Activated CD4-positive, alpha-beta T cell treated with anti-CD3 and anti-CD28 coated beads, Interleukin-2, Interleukin-6, amounts not matched to agents 100 ng/mL and 50 ng/mL, durations not matched to agents 16 hours and 8 hours (primary cell): ENCODE results near the gene BRWD1.

ENCODE experiments used
- DNase-seq: peaks from one replicate; pipeline ENCODE4 v3.0.0-alpha.2; 2020

Gene BRWD1

GRCh38 chr21:39313571-39314142 lies at the start of gene BRWD1:
BRWD1 (minus strand) TSS chr21:39313632; CDS start chr21:39313491, 141 bp downstream.
- DNase-seq: peak; percentile 79

GRCh38 chr21:39362733-39363132 lies 49.3 kb upstream of the BRWD1 start:
- DNase-seq: no peak

DNA sequence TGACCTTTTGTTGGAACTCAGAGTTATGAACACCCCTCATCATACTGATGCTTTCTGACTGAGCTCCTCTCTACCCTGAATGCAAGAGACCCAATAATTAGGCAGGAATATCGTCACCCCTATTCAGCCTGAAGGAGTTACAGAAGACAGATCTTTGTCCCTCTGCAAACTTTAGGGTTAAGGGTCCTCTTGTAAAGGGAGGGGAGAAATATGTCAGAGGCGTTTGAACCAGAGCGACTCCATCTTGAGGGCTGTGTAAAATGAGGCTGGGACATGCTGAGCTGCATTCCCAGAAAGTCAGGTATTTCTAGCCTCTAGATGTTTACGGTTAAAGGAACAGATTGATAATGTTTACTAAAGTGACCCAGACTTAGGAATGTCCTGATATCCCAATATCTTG lies 46.0 kb upstream of the BRWD1 start:
- DNase-seq: no peak

GRCh38 chr21:39353295-39353694 lies 39.9 kb upstream of the BRWD1 start:
- no peak for DNase-seq

DNA sequence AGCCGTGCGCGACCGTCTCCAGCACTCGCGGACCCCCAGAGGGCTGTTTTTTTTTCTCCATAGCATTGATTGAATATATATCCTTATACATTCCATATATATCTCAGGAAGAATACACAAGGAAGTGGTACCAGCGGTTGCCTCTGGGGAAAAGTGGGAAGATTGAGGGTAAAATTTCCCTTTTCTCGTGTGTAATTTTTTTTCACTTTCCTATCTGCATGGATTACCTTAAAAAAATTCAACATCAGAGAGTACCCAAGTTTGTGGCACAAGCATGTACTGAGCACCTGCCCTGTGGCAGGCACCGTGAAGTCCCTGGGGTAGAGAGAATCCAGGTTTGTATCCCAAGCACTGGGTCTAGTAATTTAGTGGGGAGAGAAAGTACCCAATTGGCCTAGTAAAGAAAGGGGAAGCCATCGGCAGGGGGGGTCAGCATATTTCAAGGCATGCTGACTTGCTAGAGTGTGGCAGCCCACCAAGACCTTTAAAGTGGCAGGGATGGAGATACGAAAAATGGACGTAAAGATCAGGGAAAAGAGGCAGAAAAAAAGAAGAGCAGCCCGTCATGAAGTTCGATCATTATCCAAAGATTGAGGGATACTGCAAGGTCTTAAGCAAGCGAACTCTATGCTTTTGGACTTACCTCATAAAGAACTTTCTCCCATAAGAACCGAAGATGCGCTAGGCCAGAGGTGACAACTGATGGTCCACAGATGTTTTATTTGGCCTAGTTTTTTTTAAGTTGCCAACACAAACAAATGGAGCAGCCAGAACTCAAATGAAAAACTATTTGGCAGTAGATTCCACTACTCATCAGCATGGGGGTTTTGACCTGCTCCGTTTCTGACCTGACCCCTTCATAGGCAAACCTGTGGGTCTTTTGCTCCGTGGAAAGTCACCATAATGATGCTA lies 36.9 kb upstream of the BRWD1 start:
- no peak for DNase-seq

DNA sequence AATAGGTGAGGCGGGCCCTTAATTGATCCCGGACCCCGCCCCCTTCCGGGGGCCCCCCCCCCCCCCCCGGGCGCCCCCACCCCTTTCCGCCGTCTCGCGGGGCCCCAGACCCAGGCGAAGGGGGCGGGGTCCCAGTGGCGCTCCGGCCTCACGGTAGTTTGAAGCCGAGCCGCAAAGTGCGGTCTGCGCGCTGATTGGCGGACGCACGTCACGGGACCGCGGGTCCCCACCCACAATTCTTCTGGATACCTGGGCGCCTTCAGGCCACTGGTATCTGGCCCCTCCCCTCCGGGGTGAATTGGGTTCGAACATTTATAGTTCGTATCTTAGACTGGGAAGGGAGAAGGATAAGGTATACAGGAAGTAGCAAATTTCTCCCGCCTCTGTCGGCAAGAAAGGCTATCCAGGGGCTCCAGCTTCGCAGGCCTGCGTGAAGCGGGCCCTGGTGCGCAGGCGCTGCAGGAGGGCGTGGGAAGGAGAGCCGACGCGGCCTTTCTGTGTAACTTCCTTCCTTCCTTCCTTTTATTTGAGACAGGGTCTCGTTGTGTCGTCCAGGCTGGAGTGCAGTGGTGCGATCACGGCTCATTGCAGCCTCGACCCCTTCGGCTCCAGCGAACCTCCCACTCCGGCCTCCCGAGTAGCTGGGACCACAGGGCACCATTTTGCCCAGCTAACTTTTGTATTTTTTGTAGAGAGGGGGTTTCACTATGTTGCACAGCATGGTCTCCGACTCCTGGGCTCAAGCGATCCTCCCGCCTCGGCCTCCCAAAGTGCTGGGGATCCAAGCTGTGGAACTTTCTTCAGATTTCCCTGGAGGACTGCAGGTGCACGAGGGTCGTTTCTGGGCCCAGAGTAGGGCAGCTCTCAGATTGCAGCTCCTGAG lies 36.0 kb upstream of the BRWD1 start:
- peak; percentile 98 for DNase-seq

DNA sequence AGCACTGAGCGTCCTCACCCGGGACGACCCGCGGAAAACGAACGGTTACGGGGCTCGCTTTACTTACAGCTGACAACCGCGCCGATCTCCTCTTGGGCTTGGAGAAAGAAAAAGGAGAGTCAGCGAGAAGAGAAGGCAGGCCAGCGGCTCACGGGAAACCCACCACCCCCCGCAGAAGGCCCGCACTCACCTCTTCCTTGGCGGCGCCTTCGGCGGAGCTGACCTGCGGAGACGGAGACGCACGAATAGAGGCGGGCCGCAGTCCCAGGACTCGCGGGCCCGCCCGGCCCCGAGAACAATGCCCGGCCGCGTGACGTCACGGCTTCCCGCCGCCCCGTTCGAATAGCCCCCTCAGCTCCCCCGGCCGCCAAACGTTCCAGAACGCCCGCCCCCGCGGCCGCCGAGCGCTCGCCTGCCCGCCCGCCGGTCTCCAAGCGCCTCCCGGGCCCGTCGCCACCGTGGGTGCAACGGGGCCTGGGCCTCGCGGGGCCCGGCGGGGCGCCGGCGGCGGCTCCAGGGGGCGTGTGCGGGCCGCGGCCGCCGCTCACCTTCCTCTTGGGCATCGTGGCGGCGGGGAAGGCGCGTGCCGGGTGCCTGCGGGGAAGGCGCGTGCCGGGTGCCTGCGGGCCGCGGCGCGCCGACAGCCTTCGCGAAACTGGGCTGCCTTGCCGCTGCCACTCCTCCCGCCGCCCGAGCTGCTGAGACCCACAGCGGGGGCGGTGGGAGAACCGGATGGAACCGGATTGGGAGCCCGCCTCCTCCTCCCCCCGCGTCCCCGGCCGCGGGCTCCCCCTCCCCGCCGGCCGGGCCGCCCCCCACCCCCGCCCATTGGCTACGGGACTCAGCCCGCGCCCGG lies 35.2 kb upstream of the BRWD1 start, which contains the start of gene HMGN1:
TSS of gene HMGN1 (minus strand) at position 734 of the 856 bp plus-strand sequence. CDS start at position 563, 171 bp downstream.
- DNase-seq: peak; percentile 93

GRCh38 chr21:39348040-39348354 lies 34.6 kb upstream of the BRWD1 start:
- no peak for DNase-seq

DNA sequence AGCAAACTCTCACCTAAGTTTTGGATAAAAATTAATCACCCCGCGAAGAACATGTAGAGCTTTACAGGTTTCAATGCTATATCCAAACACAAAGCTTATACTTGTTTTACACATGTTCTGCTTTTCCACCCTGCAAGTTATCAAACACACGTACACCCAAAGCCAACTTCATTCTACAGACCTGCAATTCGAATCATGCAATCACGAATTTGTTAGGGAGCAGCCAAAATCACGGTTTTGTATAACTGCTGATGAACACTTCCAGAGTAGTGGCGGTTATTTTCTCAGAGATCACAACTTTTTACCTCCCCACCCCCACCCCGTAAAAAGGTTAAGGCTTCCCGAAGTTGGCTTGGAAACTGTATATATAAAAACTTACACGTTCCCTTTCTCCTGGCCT lies 34.1 kb upstream of the BRWD1 start:
- no peak for DNase-seq

- no peak for DNase-seq
Measured at GRCh38 chr21:39346671-39347331, 33.4 kb upstream of the BRWD1 start.

GRCh38 chr21:39346206-39346605 lies 32.8 kb upstream of the BRWD1 start:
- DNase-seq: no peak

DNA sequence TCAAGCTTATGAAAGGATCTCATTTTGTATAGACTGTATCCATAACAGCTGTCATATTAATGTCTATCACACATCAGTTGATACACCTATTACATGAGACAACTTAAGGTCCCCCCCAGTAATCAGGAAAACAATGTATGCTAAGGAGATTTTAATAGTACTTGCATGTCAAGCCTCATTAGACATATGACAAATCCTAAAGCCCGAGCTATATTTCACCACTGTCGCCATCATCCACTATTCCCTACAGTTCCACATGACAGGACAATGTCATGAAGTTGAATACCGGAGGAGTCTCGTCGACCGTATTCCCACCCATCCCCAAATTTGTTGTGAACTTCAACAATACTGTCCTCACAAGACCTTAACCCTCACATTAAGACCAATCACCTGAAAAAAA lies 32.0 kb upstream of the BRWD1 start:
- no peak for DNase-seq

- DNase-seq: no peak
Measured at GRCh38 chr21:39344848-39345247, 31.4 kb upstream of the BRWD1 start.

- no peak for DNase-seq
Measured at GRCh38 chr21:39341249-39341923, 28.0 kb upstream of the BRWD1 start.

GRCh38 chr21:39340687-39341086 lies 27.3 kb upstream of the BRWD1 start:
- DNase-seq: no peak

- no peak for DNase-seq
Measured at GRCh38 chr21:39339231-39339630, 25.8 kb upstream of the BRWD1 start.

DNA sequence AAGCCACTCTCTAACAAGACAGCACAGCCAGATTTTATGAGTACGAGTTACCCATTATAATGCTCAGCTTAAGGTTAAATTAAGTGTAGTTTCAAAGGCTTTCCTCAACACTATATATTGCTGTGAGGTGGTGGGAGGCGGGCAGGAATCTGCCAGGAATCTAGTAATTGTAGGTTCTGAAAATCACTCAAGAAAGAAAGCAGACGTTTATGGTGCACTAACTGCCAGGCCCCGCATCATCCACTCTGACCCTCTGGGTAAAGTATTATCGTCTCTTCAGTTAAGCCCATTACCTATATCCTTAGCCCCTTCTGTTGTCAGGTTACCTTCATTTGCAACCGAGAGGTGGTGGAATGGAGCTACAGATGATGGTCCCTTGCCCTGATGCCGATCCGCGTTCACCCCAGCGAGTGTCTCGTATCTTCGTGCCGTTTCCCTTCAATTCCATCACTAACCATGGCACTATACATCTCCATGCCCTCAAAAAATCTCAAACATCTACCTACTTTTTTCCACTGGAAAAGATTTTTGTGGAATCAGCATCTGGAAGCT lies 23.1 kb upstream of the BRWD1 start:
- DNase-seq: no peak

DNA sequence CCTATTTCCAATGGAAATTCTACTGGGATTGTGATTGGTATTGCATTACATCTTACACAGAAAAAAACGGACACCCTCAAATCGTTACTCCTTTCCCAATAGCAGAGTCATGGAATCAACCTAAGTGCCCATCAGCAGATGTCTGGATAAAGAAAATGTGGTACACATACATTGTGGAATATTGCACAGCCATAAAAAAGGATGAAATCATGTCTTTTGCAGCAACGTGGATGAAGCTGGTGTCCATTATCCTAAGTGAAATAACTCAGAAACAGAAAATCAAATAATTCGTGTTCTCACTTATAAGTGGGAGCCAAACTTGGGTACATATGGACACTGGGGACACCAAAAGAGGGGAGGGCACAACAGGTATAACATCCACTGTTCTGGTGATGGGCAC lies 21.2 kb upstream of the BRWD1 start:
- no peak for DNase-seq

DNA sequence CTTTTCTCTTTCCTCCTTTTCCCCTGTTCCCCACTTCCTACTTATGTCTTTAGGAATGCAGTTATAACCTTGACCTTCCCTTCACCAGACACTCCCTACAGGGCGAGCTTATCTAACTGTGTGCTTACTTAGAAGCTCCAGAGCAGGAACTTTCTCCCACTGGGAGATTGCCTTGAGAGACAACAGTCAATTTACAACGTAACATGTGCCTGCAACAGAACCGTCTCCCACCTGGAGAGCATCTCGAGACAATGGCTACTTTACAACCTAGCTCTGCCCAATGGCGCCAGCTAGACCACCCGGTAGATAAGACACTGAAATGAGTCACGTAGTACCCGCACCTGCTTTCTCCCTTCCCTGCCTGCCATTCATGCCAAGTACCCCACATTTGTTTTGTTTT lies 18.7 kb upstream of the BRWD1 start:
- DNase-seq: no peak

DNA sequence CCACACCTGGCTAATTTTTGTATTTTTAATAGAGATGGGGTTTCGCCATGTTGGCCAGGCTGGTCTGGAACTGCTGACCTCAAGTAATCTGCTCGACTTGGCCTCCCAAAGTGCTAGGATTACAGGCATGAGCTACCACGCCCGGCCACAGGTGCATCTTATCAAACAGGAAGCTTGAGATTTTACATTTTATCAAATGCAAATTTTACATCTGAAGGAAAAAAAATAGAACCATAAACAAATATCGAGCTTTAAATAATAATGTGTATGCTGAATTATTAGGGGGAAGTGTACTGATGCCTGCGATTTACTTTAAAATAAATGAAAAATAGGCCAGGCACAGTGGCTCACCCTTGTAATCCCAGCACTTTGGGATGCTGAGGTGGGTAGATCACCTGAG lies 16.6 kb upstream of the BRWD1 start:
- DNase-seq: no peak

- DNase-seq: no peak
Measured at GRCh38 chr21:39327727-39328126, 14.3 kb upstream of the BRWD1 start.
